IMR-90 (cell line): ENCODE measurements around the gene SLC39A11. TPM values are rescaled to one million over a fixed set of nuclear protein-coding genes. Genes with fewer than 3 reads are reported as not detected.

Source experiments
- ATAC-seq: fragments of 200-7000 bp; cut with Tn5 transposase; 2 replicates; pipeline ENCODE4 v1.9.1; 2020; ENCODE audit warnings: low read depth, mild to moderate bottlenecking, moderate library complexity
- BruUV-seq: library from RNA; stranded (reverse); fragments of 400-500 nt; replicated peaks from 2 replicates; lab custom pipeline; 2021; lab: Mats Ljungman, UMichigan
- CTCF ChIA-PET: fragments of 300-600 bp; formaldehyde crosslinking; extraction: SDS; loops from one replicate; lab custom pipeline; 2021; ENCODE audit warnings: antibody characterized with exemption; lab: Yijun Ruan, JAX
- POLR2A ChIA-PET: fragments of 300-600 bp; sonication (Branson Sonifier 250); formaldehyde crosslinking; loops from one replicate; lab custom pipeline; 2022; ENCODE audit warnings: antibody characterized with exemption; ENCODE audit not compliant: unreplicated experiment; lab: Charles Lee
- DNase-seq: peaks from one replicate; pipeline ENCODE4 v3.0.0; 2013
- H2AFZ ChIP-seq: replicated peaks from 2 replicates; pipeline ENCODE3; 2013; ENCODE audit warnings: low read length, mild to moderate bottlenecking; ENCODE audit not compliant: poor library complexity
- H2AK5ac ChIP-seq: 2 replicates; pipeline ENCODE4 v1.6.1; 2013; ENCODE audit warnings: low read depth, low read length, inconsistent platforms
- H2AK9ac ChIP-seq: replicated peaks from 2 replicates; pipeline ENCODE3; 2013; ENCODE audit warnings: mild to moderate bottlenecking, low read depth, low read length, moderate library complexity; ENCODE audit not compliant: poor library complexity
- H2BK120ac ChIP-seq: 2 replicates; pipeline ENCODE4 v1.6.1; 2013; ENCODE audit warnings: low read depth, low read length, inconsistent platforms
- H2BK15ac ChIP-seq: 3 replicates; pipeline ENCODE4 v1.6.1; 2013; ENCODE audit warnings: low read depth, low read length, inconsistent platforms
- H2BK20ac ChIP-seq: 2 replicates; pipeline ENCODE4 v1.6.1; 2013; ENCODE audit warnings: low read depth, mild to moderate bottlenecking, inconsistent platforms, low read length, moderate library complexity
- H2BK5ac ChIP-seq: 2 replicates; pipeline ENCODE4 v1.6.1; 2013; ENCODE audit warnings: mild to moderate bottlenecking, low read depth, low read length, inconsistent platforms; ENCODE audit not compliant: poor library complexity, severe bottlenecking
- H3K14ac ChIP-seq: replicated peaks from 2 replicates; pipeline ENCODE4 v1.6.1; 2013; ENCODE audit warnings: low read depth, low read length, inconsistent platforms
- H3K18ac ChIP-seq: 2 replicates; pipeline ENCODE4 v1.6.1; 2013; ENCODE audit warnings: low read depth, low read length, control low read depth
- H3K23ac ChIP-seq: 2 replicates; pipeline ENCODE4 v1.6.1; 2013; ENCODE audit warnings: low read depth, low read length, inconsistent platforms
- H3K27ac ChIP-seq: 2 replicates; pipeline ENCODE4 v1.5.1; 2013; ENCODE audit warnings: mild to moderate bottlenecking, control low read depth, low read length; ENCODE audit not compliant: insufficient read depth
- H3K27me3 ChIP-seq: 2 replicates; pipeline ENCODE4 v1.6.1; 2013; ENCODE audit warnings: low read length; ENCODE audit not compliant: control insufficient read depth, insufficient read depth
- H3K36me3 ChIP-seq: 2 replicates; pipeline ENCODE4 v1.6.1; 2013; ENCODE audit warnings: low read length, mixed read lengths; ENCODE audit not compliant: control insufficient read depth, insufficient read depth
- H3K4ac ChIP-seq: 2 replicates; pipeline ENCODE4 v1.6.1; 2013; ENCODE audit warnings: low read depth, low read length, inconsistent platforms
- H3K4me1 ChIP-seq: 2 replicates; pipeline ENCODE4 v1.6.1; 2013; ENCODE audit warnings: low read length, mixed read lengths; ENCODE audit not compliant: control insufficient read depth, insufficient read depth
- H3K4me2 ChIP-seq: 2 replicates; pipeline ENCODE4 v1.6.1; 2013; ENCODE audit warnings: low read depth, mild to moderate bottlenecking, control low read depth, low read length, moderate library complexity
- H3K4me3 ChIP-seq: 2 replicates; pipeline ENCODE4 v1.5.1; 2013; ENCODE audit warnings: low read depth, mild to moderate bottlenecking, control low read depth, low read length, moderate library complexity; ENCODE audit not compliant: insufficient read depth
- H3K56ac ChIP-seq: 2 replicates; pipeline ENCODE4 v1.6.1; 2013; ENCODE audit warnings: low read length, inconsistent platforms; ENCODE audit not compliant: insufficient read depth; ENCODE audit errors: extremely low read depth
- H3K79me1 ChIP-seq, 2 experiments: 2 replicates each; pipeline ENCODE4 v1.6.1; 2013; ENCODE audit warnings: low read length in 2 of 2, inconsistent platforms in 1 of 2, low read depth in 1 of 2
- H3K9ac ChIP-seq: 2 replicates; pipeline ENCODE4 v1.6.1; 2013; ENCODE audit warnings: low read depth, low read length, control low read depth
- H3K9me1 ChIP-seq: 2 replicates; pipeline ENCODE4 v1.6.1; 2013; ENCODE audit warnings: low read length, inconsistent platforms; ENCODE audit not compliant: insufficient read depth
- H3K9me3 ChIP-seq: 2 replicates; pipeline ENCODE4 v1.6.1; 2013; ENCODE audit warnings: low read length; ENCODE audit not compliant: control insufficient read depth, insufficient read depth
- H4K20me1 ChIP-seq: 2 replicates; pipeline ENCODE4 v1.6.1; 2013; ENCODE audit warnings: low read length, inconsistent platforms; ENCODE audit not compliant: insufficient read depth
- H4K5ac ChIP-seq: 2 replicates; pipeline ENCODE4 v1.6.1; 2013; ENCODE audit warnings: mild to moderate bottlenecking, low read depth, low read length, control low read depth
- H4K8ac ChIP-seq, 2 experiments: 2 replicates each; pipeline ENCODE4 v1.6.1; 2013; ENCODE audit warnings: low read depth in 2 of 2, low read length in 2 of 2, control low read depth in 1 of 2, inconsistent platforms in 1 of 2
- H4K91ac ChIP-seq: 2 replicates; pipeline ENCODE4 v1.6.1; 2013; ENCODE audit warnings: low read depth, low read length, inconsistent platforms; ENCODE audit not compliant: insufficient read depth
- BHLHE40 ChIP-seq: fragments of 150-350 bp; IDR thresholded peaks from 2 replicates; pipeline ENCODE4 v1.6.1; 2016; ENCODE audit warnings: mild to moderate bottlenecking, low read depth, low read length
- CEBPB ChIP-seq: IDR thresholded peaks from 2 replicates; pipeline ENCODE4 v1.6.1; 2012; ENCODE audit warnings: low read depth, low read length, improper control_type of control experiment
- CHD1 ChIP-seq: IDR thresholded peaks from 2 replicates; pipeline ENCODE4 v1.6.1; 2012; ENCODE audit warnings: low read depth, low read length, improper control_type of control experiment
- ELK1 ChIP-seq: fragments of 150-350 bp; IDR thresholded peaks from 2 replicates; pipeline ENCODE4 v1.6.1; 2016; ENCODE audit warnings: low read depth, mild to moderate bottlenecking, low read length, moderate library complexity, borderline replicate concordance
- FOS ChIP-seq: fragments of 150-350 bp; IDR thresholded peaks from 2 replicates; pipeline ENCODE4 v1.6.1; 2016; ENCODE audit warnings: low read depth, low read length
- MAFK ChIP-seq: IDR thresholded peaks from 2 replicates; pipeline ENCODE4 v1.6.1; 2012; ENCODE audit warnings: low read depth, low read length, improper control_type of control experiment
- MAZ ChIP-seq: IDR thresholded peaks from 2 replicates; pipeline ENCODE4 v1.6.1; 2012; ENCODE audit warnings: low read depth, mild to moderate bottlenecking, low read length, improper control_type of control experiment, moderate library complexity, borderline replicate concordance
- MXI1 ChIP-seq: IDR thresholded peaks from 2 replicates; pipeline ENCODE4 v1.6.1; 2012; ENCODE audit warnings: low read depth, mild to moderate bottlenecking, low read length, moderate library complexity, borderline replicate concordance
- NFE2L2 ChIP-seq: fragments of 150-350 bp; IDR thresholded peaks from 2 replicates; pipeline ENCODE4 v1.6.1; 2016; ENCODE audit warnings: low read depth, mild to moderate bottlenecking, low read length
- POLR2A ChIP-seq: IDR thresholded peaks from 2 replicates; pipeline ENCODE4 v1.6.1; 2012; ENCODE audit warnings: mild to moderate bottlenecking, low read depth, low read length
- RAD21 ChIP-seq: IDR thresholded peaks from 2 replicates; pipeline ENCODE4 v1.6.1; 2012; ENCODE audit warnings: low read length, improper control_type of control experiment
- RCOR1 ChIP-seq: IDR thresholded peaks from 2 replicates; pipeline ENCODE4 v1.6.1; 2012; ENCODE audit warnings: mild to moderate bottlenecking, low read length, improper control_type of control experiment; ENCODE audit not compliant: insufficient replicate concordance
- RFX5 ChIP-seq: IDR thresholded peaks from 2 replicates; pipeline ENCODE4 v1.8.0; 2012; ENCODE audit warnings: low read depth, mild to moderate bottlenecking, low read length, moderate library complexity
- SMC3 ChIP-seq: fragments of 150-350 bp; IDR thresholded peaks from 2 replicates; pipeline ENCODE4 v1.6.1; 2016; ENCODE audit warnings: low read depth, mild to moderate bottlenecking, antibody characterized with exemption, low read length, moderate library complexity
- USF2 ChIP-seq: fragments of 150-350 bp; IDR thresholded peaks from 2 replicates; pipeline ENCODE4 v1.6.1; 2017; ENCODE audit warnings: mild to moderate bottlenecking, antibody characterized with exemption, low read length, low read depth
- WGBS, 2 experiments: methylation state at CpG; one replicate each; pipeline versions ENCODE4 v1.1.5 to v1.1.7; 2013; ENCODE audit warnings: missing lambda C conversion rate in 2 of 2; ENCODE audit not compliant: insufficient read length in 1 of 2; ENCODE audit errors: extremely low coverage in 2 of 2; 5-methylcytosine and 5-hydroxymethylcytosine counted together
- dilution Hi-C: fragments of 300-500 bp; cut with HindIII; formaldehyde crosslinking; loops from one replicate; pipeline ENCODE4 v1.14.3; 2018; ENCODE audit warnings: low sequenced_read_pairs; ENCODE audit not compliant: unreplicated experiment
- in situ Hi-C: fragments of 300-500 bp; cut with MboI; formaldehyde crosslinking; loops from 3 replicates; pipeline ENCODE4 v1.14.3; 2019; ENCODE audit warnings: low sequenced_read_pairs, inconsistent platforms, mixed read lengths
- intact Hi-C: fragments of 100-400 bp; cut with micrococcal nuclease; formaldehyde crosslinking; loops from 2 replicates; pipeline ENCODE4 v1.10.0; 2022
- polyA plus RNA-seq, 3 experiments: library from polyadenylated mRNA; depleted of rRNA; stranded (reverse); fragments of >200 nt; gene quantifications; 2 replicates each; pipeline ENCODE4 v1.2.3, GENCODE V29; 2012; ENCODE audit warnings: low replicate concordance in 1 of 3
- total RNA-seq: library from RNA; depleted of rRNA; stranded (reverse); fragments of >200 nt; gene quantifications from 2 replicates; pipeline ENCODE4 v1.2.3, GENCODE V29; 2012
- TF ChIP-seq, protein P1 (sequence below): conservative IDR thresholded peaks from 2 replicates; pipeline ENCODE4 v1.5.1; 2012; ENCODE audit warnings: mild to moderate bottlenecking, low read depth, low read length, improper control_type of control experiment

SLC39A11 gene
- total and polyA plus RNA-seq, 2 of the 4 experiments (the other 2 are of a cell fraction): 8.8 to 14.3 TPM

GRCh38 chr17:73119631-73120030, 27.1 kb upstream of the SLC39A11 start:
- no CpG with 5 or more reads among the region's 10 CpGs for WGBS, 2 experiments
- Histone ChIP-seq H3K4me2 (no peak overlapping the region), H3K79me1 (no peaks in the 10 kb centered on the region), H3K14ac (no peak overlapping the region), H2BK120ac (no peak overlapping the region), H3K56ac (no peak overlapping the region), H2AK5ac (no peak overlapping the region), H3K9me3 (no peaks in the 10 kb centered on the region), H3K4me1 (no peaks in the 10 kb centered on the region), H3K9ac (no peak overlapping the region), H4K5ac (no peak overlapping the region), H3K27ac (no peak overlapping the region), H2AFZ (no peak overlapping the region), H3K18ac (no peak overlapping the region), H4K91ac (no peak overlapping the region), H3K23ac (no peak overlapping the region), H2AK9ac (no peak overlapping the region), H3K27me3 (peaks cover 4% of the 10 kb centered on the region), H3K4ac (no peak overlapping the region), H3K9me1 (no peaks in the 10 kb centered on the region), H3K36me3 (no peaks in the 10 kb centered on the region), H2BK20ac (no peak overlapping the region), H2BK5ac (no peak overlapping the region), H4K8ac (no peak overlapping the region), H4K20me1 (no peaks in the 10 kb centered on the region), H2BK15ac (no peak overlapping the region), H3K4me3 (no peak overlapping the region)
- in situ Hi-C loops (no loop called here), dilution Hi-C loops (no loop called here), intact Hi-C loops (no loop called here)
- CTCF ChIA-PET: interaction anchor here (0.6 kb wide), 1 partner anchor 8 kb away, joined by 3 read pairs; no protein-coding TSS in a partner anchor
- BruUV-seq: no TSS peak
- no peak for DNase-seq
- no peak for ATAC-seq
- POLR2A ChIA-PET: no interaction called here
- TF ChIP-seq CHD1: no peak
- no peak for TF ChIP-seq MXI1
- TF ChIP-seq, protein P1, sequence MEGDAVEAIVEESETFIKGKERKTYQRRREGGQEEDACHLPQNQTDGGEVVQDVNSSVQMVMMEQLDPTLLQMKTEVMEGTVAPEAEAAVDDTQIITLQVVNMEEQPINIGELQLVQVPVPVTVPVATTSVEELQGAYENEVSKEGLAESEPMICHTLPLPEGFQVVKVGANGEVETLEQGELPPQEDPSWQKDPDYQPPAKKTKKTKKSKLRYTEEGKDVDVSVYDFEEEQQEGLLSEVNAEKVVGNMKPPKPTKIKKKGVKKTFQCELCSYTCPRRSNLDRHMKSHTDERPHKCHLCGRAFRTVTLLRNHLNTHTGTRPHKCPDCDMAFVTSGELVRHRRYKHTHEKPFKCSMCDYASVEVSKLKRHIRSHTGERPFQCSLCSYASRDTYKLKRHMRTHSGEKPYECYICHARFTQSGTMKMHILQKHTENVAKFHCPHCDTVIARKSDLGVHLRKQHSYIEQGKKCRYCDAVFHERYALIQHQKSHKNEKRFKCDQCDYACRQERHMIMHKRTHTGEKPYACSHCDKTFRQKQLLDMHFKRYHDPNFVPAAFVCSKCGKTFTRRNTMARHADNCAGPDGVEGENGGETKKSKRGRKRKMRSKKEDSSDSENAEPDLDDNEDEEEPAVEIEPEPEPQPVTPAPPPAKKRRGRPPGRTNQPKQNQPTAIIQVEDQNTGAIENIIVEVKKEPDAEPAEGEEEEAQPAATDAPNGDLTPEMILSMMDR: no peak
- TF ChIP-seq POLR2A: no peak
- no peak for TF ChIP-seq RCOR1
- TF ChIP-seq USF2: no peak
- TF ChIP-seq MAFK: no peak
- no peak for TF ChIP-seq RFX5
- no peak for TF ChIP-seq CEBPB
- TF ChIP-seq ELK1: no peak
- TF ChIP-seq MAZ: no peak
- no peak for TF ChIP-seq BHLHE40
- no peak for TF ChIP-seq FOS
- no peak for TF ChIP-seq RAD21
- TF ChIP-seq SMC3: no peak
- no peak for TF ChIP-seq NFE2L2
